Adipocyte (in vitro differentiated cells): Measurements from ENCODE around the gene BAMBI.
"Not testable (repeated sequence)": the region's sequence is repeated elsewhere in the genome, so short reads cannot be mapped to it uniquely, and the experiment has no call there.

ENCODE experiments used
- DNase-seq: peaks from one replicate; pipeline ENCODE4 v3.0.0-alpha.2; 2015; ENCODE audit warnings: low read depth
- H3K27me3 ChIP-seq: replicated peaks from 2 replicates; pipeline ENCODE4 v1.7.0; 2013; ENCODE audit warnings: mild to moderate bottlenecking, low read length, moderate library complexity; ENCODE audit not compliant: control insufficient read depth, insufficient read depth
- H3K36me3 ChIP-seq: 2 replicates; pipeline ENCODE4 v1.7.0; 2013; ENCODE audit warnings: low read length, mild to moderate bottlenecking, moderate library complexity; ENCODE audit not compliant: control insufficient read depth, insufficient read depth, severe bottlenecking
- H3K4me1 ChIP-seq: 2 replicates; pipeline ENCODE4 v1.7.0; 2013; ENCODE audit warnings: mild to moderate bottlenecking, low read length, moderate library complexity; ENCODE audit not compliant: control insufficient read depth, insufficient read depth
- H3K4me3 ChIP-seq: 2 replicates; pipeline ENCODE4 v1.7.0; 2013; ENCODE audit warnings: mild to moderate bottlenecking, low read length, moderate library complexity
- H3K9ac ChIP-seq: 2 replicates; pipeline ENCODE4 v1.7.0; 2013; ENCODE audit warnings: mild to moderate bottlenecking, low read length, moderate library complexity
- H3K9me3 ChIP-seq: 2 replicates; pipeline ENCODE4 v1.7.0; 2013; ENCODE audit warnings: mild to moderate bottlenecking, low read length, moderate library complexity; ENCODE audit not compliant: control insufficient read depth

Gene BAMBI

DNA sequence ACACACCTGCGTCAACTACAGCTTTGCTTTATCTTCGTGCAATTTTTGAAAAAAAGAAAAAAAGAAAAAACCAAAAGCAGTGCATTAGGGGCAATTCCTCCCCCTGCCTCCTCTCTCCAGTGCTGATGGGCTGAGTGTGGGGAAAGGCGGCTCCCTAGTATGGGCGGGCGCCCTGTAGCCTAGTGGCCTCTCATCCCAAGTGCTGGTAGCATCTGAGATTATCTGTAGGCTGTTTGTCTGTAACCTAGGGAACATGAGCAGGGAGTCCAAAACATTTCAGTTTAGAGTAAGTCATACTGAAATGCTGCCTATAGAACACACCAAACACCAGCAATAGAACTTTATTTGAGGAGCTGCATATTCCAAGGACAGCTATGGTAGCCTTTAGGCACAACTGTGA is 24.6 kb upstream of the BAMBI start:
- Histone ChIP-seq H3K27me3 (no peaks in the 10 kb centered on the region), H3K4me1 (no peaks in the 10 kb centered on the region), H3K36me3 (no peaks in the 10 kb centered on the region), H3K4me3 (no peak overlapping the region), H3K9me3 (peaks cover 7% of the 10 kb centered on the region), H3K9ac (no peak overlapping the region)
- DNase-seq = no peak

DNA sequence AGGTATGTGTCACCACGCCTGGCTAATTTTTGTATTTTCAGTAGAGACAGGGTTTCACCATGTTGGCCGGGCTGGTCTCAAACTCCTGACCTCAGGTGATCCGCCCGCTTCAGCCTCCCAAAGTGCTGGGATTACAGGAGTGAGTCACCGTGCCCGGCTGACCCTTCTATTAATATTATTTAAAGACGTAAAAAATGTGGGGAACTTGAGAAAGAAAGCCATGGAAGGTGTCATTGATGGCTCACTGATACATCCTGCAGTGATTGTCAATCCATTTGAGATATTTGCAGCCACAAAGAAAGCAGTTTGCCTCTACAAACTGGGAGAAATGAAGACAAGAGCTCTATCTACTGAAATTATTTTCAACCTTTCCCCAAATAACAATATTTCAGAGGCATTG is 18.5 kb upstream of the BAMBI start:
- H3K4me1 ChIP-seq = peaks cover 15% of the 10 kb centered on the region
- not testable (repeated sequence) for H3K27me3 ChIP-seq, H3K4me3 ChIP-seq, H3K9ac ChIP-seq, H3K9me3 ChIP-seq, DNase-seq, H3K36me3 ChIP-seq

DNA sequence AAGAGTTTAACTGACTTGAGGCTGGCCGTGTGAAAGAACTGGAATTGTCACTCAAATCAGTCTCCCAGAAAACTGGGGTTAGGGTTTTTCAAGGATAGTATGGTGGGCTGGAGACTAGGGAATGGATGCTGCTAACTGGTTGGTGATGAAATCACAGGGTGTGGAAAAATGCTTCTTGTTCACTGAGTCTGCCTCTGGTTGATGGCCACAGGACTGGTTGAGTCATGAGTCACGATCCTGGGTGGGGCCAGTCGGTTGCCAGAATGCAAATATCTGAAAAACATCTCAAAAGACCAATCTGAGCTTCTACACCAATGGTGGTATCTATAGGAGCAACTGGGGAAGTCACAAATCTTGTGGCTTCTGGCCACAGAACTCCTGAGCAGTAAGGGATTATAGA is 16.3 kb upstream of the BAMBI start:
- H3K4me1 ChIP-seq = peaks cover 24% of the 10 kb centered on the region
- DNase-seq = peak; percentile 86
- no peaks in the 10 kb centered on the region for H3K27me3 ChIP-seq
- H3K9ac ChIP-seq = no peak overlapping the region
- H3K4me3 ChIP-seq = no peak overlapping the region
- no peaks in the 10 kb centered on the region for H3K36me3 ChIP-seq
- no peaks in the 10 kb centered on the region for H3K9me3 ChIP-seq

DNA sequence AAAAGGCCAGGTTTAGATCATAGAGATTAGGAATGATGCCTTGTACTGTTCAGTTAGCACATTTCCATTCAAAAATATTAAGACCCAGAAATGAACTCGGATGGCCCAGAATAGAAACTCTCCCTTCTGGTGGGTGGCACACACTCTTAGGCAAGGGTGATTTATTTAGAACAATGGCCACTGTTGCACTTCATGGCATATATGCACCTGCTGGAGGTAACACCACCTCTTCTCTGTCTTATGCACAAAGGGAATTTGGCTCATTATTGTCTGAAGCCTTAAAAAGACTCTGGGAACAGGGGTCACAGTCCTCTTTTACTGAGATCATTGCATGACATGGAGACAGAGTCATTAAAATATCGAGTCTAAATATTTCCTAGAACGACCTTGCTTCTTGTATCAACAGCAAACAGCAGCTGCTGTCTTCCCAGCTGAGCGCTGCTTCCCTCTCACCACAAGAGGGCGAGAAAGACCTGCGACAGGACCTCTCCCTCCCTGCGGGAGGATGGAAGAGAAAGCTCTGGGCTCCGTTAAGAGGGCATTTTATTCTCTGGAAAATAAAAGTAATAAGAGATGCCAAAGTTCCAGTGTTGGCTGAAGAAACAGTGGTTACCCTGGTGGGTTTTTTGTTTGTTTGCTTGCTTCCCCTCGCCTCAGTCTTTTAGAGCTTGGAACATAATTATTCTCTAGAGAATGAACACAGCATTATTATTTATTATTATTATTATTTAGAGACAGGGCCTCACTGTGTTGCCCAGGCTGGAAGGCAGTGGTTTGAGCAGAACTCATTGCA is 13.5 kb upstream of the BAMBI start:
- Histone ChIP-seq H3K4me1 (peaks cover 29% of the 10 kb centered on the region), H3K9ac (peak overlapping the region; percentile 25), H3K36me3 (no peaks in the 10 kb centered on the region), H3K9me3 (no peaks in the 10 kb centered on the region), H3K4me3 (no peak overlapping the region), H3K27me3 (peaks cover 9% of the 10 kb centered on the region)
- peak; percentile 97 for DNase-seq

DNA sequence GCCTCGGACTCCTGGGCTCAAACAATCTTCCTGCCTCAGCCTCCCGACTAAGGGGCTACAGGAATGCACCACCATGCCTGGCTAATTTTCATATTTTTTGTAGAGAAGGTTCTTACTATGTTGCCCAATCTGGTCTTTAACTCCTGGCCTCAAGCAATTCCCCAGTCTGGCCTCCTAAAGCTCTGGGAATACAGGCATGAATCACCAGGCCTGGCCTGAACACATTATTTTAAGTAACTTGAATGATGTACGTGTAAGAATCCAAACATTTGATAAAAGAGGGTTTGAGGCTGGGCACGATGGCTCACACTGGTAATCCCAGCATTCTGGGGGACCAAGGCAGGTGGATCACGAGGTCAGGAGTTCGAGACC is 13.0 kb upstream of the BAMBI start:
- H3K4me3 ChIP-seq = no peak overlapping the region
- peak; percentile 79 for DNase-seq
- peaks cover 29% of the 10 kb centered on the region for H3K4me1 ChIP-seq
- H3K9ac ChIP-seq = peak overlapping the region; percentile 25
- no peaks in the 10 kb centered on the region for H3K9me3 ChIP-seq
- no peaks in the 10 kb centered on the region for H3K36me3 ChIP-seq
- peaks cover 15% of the 10 kb centered on the region for H3K27me3 ChIP-seq

DNA sequence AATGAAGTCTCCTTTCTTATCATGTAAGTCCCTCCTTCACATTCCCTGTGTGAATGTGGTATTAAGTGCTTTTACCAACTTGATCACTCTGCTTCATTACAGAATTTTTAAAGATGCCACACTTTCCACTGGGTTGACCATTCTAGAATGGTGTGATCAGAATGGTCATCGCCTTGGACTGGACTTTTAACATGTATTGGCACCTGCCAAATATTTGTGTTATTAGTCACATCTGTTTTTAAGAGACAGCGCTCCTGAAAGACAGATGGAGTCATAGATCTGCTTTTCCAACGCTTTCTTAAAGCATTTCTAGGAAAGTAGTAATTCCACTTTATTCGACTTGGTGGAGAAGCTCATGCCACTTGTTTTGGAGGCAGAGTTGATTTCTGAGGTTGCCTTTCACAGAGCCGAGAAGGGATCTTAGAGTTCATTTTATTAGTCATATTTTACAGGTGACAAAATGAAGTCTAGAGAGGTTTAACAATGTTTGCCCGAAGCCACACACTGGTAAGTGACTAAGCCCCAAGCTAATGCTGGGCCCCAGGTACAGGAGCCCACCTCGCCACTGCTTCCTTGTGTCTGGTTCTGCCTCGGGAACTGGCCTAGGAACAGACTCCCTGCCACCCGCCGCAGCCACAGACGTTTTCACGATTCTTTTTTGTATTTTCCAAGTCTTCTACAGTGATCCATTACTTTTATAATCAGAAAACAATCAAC is 10.4 kb upstream of the BAMBI start:
- Histone ChIP-seq H3K9me3 (peaks cover 3% of the 10 kb centered on the region), H3K9ac (no peak overlapping the region), H3K36me3 (no peaks in the 10 kb centered on the region), H3K4me3 (no peak overlapping the region), H3K4me1 (peaks cover 16% of the 10 kb centered on the region), H3K27me3 (peaks cover 22% of the 10 kb centered on the region)
- no peak for DNase-seq

DNA sequence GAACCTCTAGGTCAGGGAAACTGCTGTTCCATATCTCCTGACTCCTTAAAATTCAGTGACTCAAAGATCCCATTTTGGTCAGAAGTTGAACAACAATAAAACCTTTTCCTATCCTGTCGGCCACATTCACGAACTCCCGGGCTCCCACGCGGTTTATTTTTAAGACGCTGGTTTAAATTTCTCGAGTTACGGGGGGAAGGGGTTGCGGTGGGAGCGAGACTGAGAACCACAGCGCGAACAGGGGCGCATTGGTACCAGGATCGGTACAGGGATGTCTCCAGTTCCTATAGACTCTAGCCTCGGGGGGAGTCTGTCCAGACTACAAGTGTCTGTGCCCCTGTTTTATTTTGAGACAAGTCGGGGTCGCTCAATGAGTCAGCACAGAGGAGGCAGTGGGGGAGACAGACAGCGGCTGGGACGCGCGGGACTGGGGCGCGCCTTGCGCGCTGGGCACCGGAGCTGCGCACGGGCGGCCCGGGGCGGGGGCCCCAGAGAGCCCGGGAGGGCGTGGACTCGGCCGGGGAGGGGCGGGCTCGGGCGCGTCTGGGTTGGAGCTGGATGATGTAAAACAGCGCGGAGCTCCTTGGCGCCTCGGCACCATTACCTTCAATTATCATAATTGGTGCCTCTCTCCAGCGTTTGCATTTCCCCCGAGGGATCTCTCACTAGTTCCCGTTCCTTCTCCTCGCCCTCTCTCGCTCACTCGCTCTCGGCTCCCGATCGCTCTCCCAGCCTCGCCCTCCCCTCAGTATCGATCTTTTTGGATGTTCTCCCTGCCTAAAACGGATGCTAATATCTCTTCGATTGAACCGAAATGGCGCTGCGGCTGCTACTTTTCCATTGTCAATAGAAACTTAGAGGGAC is 8.7 kb upstream of the BAMBI start:
- H3K36me3 ChIP-seq = no peaks in the 10 kb centered on the region
- H3K4me1 ChIP-seq = peaks cover 15% of the 10 kb centered on the region
- peak overlapping the region; percentile 78 for H3K4me3 ChIP-seq
- H3K27me3 ChIP-seq = peaks cover 29% of the 10 kb centered on the region
- DNase-seq = peak; percentile 84
- H3K9ac ChIP-seq = peak overlapping the region; percentile 58
- peaks cover 3% of the 10 kb centered on the region for H3K9me3 ChIP-seq

DNA sequence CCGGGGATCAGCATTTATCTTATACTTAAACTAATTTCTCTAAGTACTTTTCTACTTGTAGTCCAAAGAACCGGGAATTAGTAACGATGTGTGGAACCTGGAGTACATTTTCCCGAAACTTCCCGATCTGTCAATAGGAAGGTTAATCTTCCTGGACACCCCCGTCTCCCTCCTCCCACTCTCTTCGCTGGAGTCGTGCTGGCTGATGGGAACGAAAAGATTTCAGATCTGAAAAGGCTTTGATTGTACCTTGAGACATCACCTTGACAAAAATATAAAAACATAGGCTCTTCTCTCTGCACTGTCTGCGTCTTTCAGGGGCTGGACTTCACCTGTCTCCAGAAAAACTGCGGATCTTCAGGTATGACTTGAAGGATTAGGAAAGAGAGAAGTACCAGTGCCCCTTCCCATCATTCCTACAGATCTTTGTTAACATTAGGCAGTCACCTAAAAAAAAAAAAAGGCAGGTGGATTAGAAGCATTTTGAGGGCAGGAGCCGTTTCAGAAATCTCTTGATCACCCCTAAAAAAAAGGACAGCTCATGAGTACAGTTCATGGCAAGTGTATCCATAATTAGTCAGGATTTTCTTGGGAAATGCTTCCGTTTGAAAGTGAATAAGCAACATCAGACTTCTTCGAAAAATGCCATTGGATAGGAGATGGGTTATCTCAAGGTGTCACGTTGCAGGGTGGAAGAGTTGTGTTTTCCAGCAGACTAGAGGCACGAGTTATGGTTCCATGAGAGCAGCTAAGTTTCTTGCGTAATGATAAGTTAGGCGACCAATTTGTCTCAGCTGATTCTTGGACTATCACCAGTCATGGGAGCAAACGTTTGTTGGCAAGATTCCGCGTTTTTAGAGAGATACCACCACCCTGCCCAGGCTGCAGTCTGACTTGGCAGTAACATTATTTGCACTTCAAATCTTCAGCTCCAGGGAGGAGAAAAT is 7.8 kb upstream of the BAMBI start:
- Histone ChIP-seq H3K9ac (peak overlapping the region; percentile 13), H3K4me3 (peak overlapping the region; percentile 78), H3K9me3 (peaks cover 3% of the 10 kb centered on the region), H3K27me3 (peaks cover 34% of the 10 kb centered on the region), H3K4me1 (peaks cover 7% of the 10 kb centered on the region), H3K36me3 (no peaks in the 10 kb centered on the region)
- no peak for DNase-seq

DNA sequence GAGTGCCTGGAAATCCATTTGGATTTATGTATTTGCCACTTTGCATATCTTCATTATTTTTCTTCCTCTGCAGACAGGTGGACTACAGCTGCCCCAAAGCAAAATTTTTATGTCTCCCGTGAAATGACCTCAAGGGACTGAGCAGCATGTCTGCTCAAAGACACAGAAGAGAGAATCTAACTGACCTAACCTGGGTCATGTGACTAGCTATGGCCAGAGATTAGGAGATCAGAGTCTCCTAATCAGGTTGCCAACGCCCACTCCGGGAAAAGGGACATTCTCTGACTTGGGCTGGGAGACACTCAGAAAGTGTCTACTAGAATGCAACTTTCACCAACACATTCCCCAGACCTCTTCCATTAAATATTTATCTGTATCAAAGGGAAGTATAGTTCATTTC is 2.5 kb upstream of the BAMBI start:
- H3K9ac ChIP-seq = no peak overlapping the region
- H3K4me1 ChIP-seq = peaks cover 13% of the 10 kb centered on the region
- H3K36me3 ChIP-seq = no peaks in the 10 kb centered on the region
- DNase-seq = no peak
- H3K27me3 ChIP-seq = peaks cover 35% of the 10 kb centered on the region
- peaks cover 3% of the 10 kb centered on the region for H3K9me3 ChIP-seq
- no peak overlapping the region for H3K4me3 ChIP-seq

DNA sequence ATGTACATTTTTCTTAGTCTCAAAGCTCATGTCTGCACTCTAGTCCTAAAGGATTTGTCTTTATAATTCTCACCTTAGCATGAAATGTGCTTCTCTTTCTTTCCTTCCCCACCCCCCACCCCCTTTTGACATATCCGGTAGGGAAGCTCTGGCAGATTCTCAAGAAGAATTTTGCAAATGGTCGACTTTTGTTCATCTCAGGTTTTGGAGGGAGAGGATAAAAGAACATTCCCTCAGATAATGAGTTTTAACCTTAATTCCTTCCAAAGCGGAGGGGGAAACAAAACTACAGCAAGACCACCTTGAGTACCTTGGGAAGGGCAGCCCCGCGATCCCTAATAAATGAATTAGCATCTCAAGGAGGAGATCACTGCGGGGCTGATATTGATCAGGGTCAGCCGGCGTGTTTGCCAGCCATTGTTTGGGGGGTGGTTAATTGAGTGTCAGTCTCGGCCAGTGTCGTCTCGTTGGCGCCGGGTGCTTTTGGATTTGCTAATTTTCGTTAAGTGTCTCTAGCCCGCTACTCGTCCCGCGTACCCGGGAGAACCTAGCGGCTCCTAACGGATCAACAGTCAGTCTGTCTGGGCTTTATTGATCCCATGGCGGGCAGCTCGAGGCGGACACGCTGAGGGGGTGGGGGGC is 874 bp upstream of the BAMBI start:
- peaks cover 23% of the 10 kb centered on the region for H3K4me1 ChIP-seq
- peak overlapping the region; percentile 73 for H3K4me3 ChIP-seq
- peaks cover under 1% of the 10 kb centered on the region for H3K36me3 ChIP-seq
- no peaks in the 10 kb centered on the region for H3K9me3 ChIP-seq
- DNase-seq = peak; percentile 52
- H3K27me3 ChIP-seq = peaks cover 32% of the 10 kb centered on the region
- H3K9ac ChIP-seq = peak overlapping the region; percentile 54
